ENCODE results near the gene NSRP1.

NSRP1 gene

DNA sequence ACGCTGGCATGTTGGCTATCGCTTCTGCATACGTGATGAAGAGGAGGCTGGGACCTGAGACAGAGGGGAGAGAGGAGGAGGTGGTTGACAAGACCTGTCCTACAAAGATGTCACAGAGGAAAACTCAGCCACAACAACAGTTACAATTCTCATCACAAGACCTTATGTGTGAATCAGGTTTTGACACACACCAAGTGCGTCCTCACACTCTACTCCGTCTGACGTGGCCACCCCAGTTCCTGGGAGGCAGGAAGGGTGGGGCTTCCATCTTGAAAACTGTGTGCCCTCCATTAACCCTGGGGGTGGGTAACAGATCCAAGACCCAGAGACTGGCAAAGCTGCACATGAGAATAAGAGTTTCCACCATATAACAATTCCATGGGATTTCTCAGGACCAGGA, 94.8 kb downstream of the NSRP1 start:
- no peak for FAIRE-seq
- TF ChIP-seq, protein P1, sequence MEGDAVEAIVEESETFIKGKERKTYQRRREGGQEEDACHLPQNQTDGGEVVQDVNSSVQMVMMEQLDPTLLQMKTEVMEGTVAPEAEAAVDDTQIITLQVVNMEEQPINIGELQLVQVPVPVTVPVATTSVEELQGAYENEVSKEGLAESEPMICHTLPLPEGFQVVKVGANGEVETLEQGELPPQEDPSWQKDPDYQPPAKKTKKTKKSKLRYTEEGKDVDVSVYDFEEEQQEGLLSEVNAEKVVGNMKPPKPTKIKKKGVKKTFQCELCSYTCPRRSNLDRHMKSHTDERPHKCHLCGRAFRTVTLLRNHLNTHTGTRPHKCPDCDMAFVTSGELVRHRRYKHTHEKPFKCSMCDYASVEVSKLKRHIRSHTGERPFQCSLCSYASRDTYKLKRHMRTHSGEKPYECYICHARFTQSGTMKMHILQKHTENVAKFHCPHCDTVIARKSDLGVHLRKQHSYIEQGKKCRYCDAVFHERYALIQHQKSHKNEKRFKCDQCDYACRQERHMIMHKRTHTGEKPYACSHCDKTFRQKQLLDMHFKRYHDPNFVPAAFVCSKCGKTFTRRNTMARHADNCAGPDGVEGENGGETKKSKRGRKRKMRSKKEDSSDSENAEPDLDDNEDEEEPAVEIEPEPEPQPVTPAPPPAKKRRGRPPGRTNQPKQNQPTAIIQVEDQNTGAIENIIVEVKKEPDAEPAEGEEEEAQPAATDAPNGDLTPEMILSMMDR (IDR thresholded peaks at IDR 0.05; ENCODE audit: insufficient read depth, missing control alignments) = no peak

GRCh38 chr17:30212750-30213149, 96.1 kb downstream of the NSRP1 start:
- no peak for FAIRE-seq
- TF ChIP-seq, protein P1 (IDR thresholded peaks at IDR 0.05; ENCODE audit: insufficient read depth, missing control alignments) = no peak

More for the DNA sequence above, 94.8 kb downstream of the NSRP1 start:
- no peak for DNase-seq (ENCODE audit: insufficient read length, low spot score)

GRCh38 chr17:30217054-30217453, 100.4 kb downstream of the NSRP1 start:
- FAIRE-seq (no peak), DNase-seq (ENCODE audit: insufficient read length, low spot score) (no peak)
- TF ChIP-seq, protein P1 (IDR thresholded peaks at IDR 0.05; ENCODE audit: insufficient read depth, missing control alignments) = no peak

More at GRCh38 chr17:30212750-30213149, 96.1 kb downstream of the NSRP1 start:
- no peak for DNase-seq (ENCODE audit: insufficient read length, low spot score)

- FAIRE-seq = no peak
- TF ChIP-seq, protein P1 (IDR thresholded peaks at IDR 0.05; ENCODE audit: insufficient read depth, missing control alignments) = no peak
- DNase-seq (ENCODE audit: insufficient read length, low spot score) = no peak
Measured at GRCh38 chr17:30217746-30218245, 101.2 kb downstream of the NSRP1 start.

DNA sequence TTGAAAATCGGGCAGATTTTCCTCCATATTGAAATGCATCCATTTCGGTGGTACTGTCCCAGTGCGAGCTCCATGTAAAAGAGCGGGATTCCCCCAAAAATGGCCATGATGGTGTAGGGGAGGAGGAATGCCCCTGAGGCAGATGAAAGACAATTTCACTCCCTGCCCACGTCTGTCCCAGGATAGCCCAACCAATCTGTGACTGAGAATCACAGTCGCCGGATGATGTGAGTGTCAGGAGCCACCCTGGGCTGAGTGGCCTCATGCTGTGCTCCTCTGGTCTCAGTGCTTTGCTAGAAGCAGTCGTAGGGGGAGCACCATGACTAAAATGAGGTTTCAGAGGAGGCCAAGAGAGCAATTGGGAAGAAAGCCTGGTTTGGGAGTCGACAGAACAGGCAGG, 102.2 kb downstream of the NSRP1 start:
- TF ChIP-seq, protein P1 (IDR thresholded peaks at IDR 0.05; ENCODE audit: insufficient read depth, missing control alignments) = no peak
- DNase-seq (ENCODE audit: insufficient read length, low spot score) (no peak), FAIRE-seq (no peak)

- DNase-seq (ENCODE audit: insufficient read length, low spot score) = no peak
- TF ChIP-seq, protein P1 (IDR thresholded peaks at IDR 0.05; ENCODE audit: insufficient read depth, missing control alignments) = no peak
- no peak for FAIRE-seq
Measured at GRCh38 chr17:30219315-30219714, 102.7 kb downstream of the NSRP1 start.

DNA sequence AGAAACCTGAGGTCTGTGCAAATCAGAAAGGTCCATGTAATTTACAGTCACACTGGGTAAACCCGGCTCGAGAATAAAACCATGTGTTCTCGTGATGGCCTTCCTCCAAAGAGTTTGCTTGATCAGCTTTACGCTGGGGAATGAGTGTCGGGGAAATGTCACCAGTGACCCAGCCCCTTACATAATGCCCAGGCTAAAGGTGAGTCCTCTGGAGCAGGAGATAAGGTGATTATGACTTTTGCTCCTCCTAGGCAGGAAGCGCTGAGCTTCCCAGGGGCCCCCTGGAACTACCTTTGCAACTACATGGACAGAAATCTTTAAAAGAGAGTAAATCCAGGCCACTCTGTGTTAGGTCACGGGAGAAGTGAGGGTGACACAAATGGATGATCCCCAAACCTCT, 103.2 kb downstream of the NSRP1 start:
- TF ChIP-seq, protein P1 (IDR thresholded peaks at IDR 0.05; ENCODE audit: insufficient read depth, missing control alignments) = no peak
- no peak for FAIRE-seq

More for the DNA sequence above, 103.2 kb downstream of the NSRP1 start:
- DNase-seq (ENCODE audit: insufficient read length, low spot score) = no peak
